ENCODE results near the gene SLAMF9.

- TF ChIP-seq CTCF (IDR thresholded peaks at IDR 0.05; ENCODE audit: insufficient read depth, low read length, poor library complexity, severe bottlenecking) (no peak), EZH2phosphoT487 (conservative IDR thresholded peaks at IDR 0.05; ENCODE audit: low read length) (no peak)
Observed at GRCh38 chr1:159949981-159950381, 4.1 kb downstream of the SLAMF9 start.

Data from SU-DHL-6 (cell line).